ENCODE measurements around the gene INPP4A.

The INPP4A gene

GRCh38 chr2:98502556-98503335, 58.1 kb downstream of the INPP4A start:
- no peak for TF ChIP-seq OSR1 (CRISPR knock-in tag; IDR thresholded peaks at IDR 0.05)
- no peak for TF ChIP-seq ZNF8 (CRISPR knock-in tag; IDR thresholded peaks at IDR 0.05)
- TF ChIP-seq ESRRG (CRISPR knock-in tag; IDR thresholded peaks at IDR 0.05): no peak
- TF ChIP-seq, protein P1, sequence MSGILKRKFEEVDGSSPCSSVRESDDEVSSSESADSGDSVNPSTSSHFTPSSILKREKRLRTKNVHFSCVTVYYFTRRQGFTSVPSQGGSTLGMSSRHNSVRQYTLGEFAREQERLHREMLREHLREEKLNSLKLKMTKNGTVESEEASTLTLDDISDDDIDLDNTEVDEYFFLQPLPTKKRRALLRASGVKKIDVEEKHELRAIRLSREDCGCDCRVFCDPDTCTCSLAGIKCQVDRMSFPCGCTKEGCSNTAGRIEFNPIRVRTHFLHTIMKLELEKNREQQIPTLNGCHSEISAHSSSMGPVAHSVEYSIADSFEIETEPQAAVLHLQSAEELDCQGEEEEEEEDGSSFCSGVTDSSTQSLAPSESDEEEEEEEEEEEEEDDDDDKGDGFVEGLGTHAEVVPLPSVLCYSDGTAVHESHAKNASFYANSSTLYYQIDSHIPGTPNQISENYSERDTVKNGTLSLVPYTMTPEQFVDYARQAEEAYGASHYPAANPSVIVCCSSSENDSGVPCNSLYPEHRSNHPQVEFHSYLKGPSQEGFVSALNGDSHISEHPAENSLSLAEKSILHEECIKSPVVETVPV (CRISPR knock-in tag; IDR thresholded peaks at IDR 0.05): no peak
- TF ChIP-seq PATZ1 (CRISPR knock-in tag; IDR thresholded peaks at IDR 0.05; ENCODE audit: borderline replicate concordance): no peak
- no peak for TF ChIP-seq RARB (CRISPR knock-in tag; IDR thresholded peaks at IDR 0.05)
- TF ChIP-seq SNAI2 (CRISPR knock-in tag; IDR thresholded peaks at IDR 0.05): no peak
- TF ChIP-seq POU6F1 (CRISPR knock-in tag; IDR thresholded peaks at IDR 0.05; ENCODE audit: borderline replicate concordance, low read depth): no peak
- no peak for TF ChIP-seq CSDC2 (CRISPR knock-in tag; IDR thresholded peaks at IDR 0.05)
- TF ChIP-seq TCF4 (CRISPR knock-in tag; IDR thresholded peaks at IDR 0.05; ENCODE audit: borderline replicate concordance): no peak
- TF ChIP-seq ARNTL (CRISPR knock-in tag; IDR thresholded peaks at IDR 0.05; ENCODE audit: borderline replicate concordance, low read depth): no peak
- TF ChIP-seq ZNF565 (CRISPR knock-in tag; conservative IDR thresholded peaks at IDR 0.05; ENCODE audit: low read depth): no peak
- no peak for TF ChIP-seq ZNF70 (CRISPR knock-in tag; IDR thresholded peaks at IDR 0.05)
- TF ChIP-seq GLIS3 (CRISPR knock-in tag; IDR thresholded peaks at IDR 0.05): no peak
- no peak for TF ChIP-seq ZFP3 (CRISPR knock-in tag; IDR thresholded peaks at IDR 0.05)
- TF ChIP-seq ZFP30 (CRISPR knock-in tag; IDR thresholded peaks at IDR 0.05): no peak
- TF ChIP-seq ISL1 (CRISPR knock-in tag; IDR thresholded peaks at IDR 0.05): no peak
- no peak for TF ChIP-seq BACH2 (CRISPR knock-in tag; IDR thresholded peaks at IDR 0.05; ENCODE audit: borderline replicate concordance)
- ATAC-seq: peak; percentile 73

- ATAC-seq: no peak
- TF ChIP-seq CSDC2 (CRISPR knock-in tag; IDR thresholded peaks at IDR 0.05) (no peak), ZNF70 (CRISPR knock-in tag; IDR thresholded peaks at IDR 0.05) (no peak), PPARA (CRISPR knock-in tag; IDR thresholded peaks at IDR 0.05; ENCODE audit: borderline replicate concordance) (no peak), ISL1 (CRISPR knock-in tag; IDR thresholded peaks at IDR 0.05) (no peak), ZFP30 (CRISPR knock-in tag; IDR thresholded peaks at IDR 0.05) (no peak), SNAI2 (CRISPR knock-in tag; IDR thresholded peaks at IDR 0.05) (no peak), ARNTL (CRISPR knock-in tag; IDR thresholded peaks at IDR 0.05; ENCODE audit: borderline replicate concordance, low read depth) (no peak), TCF4 (CRISPR knock-in tag; IDR thresholded peaks at IDR 0.05; ENCODE audit: borderline replicate concordance) (no peak), BACH2 (CRISPR knock-in tag; IDR thresholded peaks at IDR 0.05; ENCODE audit: borderline replicate concordance) (no peak), GLIS3 (CRISPR knock-in tag; IDR thresholded peaks at IDR 0.05) (no peak), OSR1 (CRISPR knock-in tag; IDR thresholded peaks at IDR 0.05) (no peak), TOX (CRISPR knock-in tag; IDR thresholded peaks at IDR 0.05; ENCODE audit: borderline replicate concordance) (no peak), ZC3H10 (CRISPR knock-in tag; IDR thresholded peaks at IDR 0.05) (no peak)
- TF ChIP-seq, protein P1 (CRISPR knock-in tag; IDR thresholded peaks at IDR 0.05): no peak
- TF ChIP-seq, protein P2, sequence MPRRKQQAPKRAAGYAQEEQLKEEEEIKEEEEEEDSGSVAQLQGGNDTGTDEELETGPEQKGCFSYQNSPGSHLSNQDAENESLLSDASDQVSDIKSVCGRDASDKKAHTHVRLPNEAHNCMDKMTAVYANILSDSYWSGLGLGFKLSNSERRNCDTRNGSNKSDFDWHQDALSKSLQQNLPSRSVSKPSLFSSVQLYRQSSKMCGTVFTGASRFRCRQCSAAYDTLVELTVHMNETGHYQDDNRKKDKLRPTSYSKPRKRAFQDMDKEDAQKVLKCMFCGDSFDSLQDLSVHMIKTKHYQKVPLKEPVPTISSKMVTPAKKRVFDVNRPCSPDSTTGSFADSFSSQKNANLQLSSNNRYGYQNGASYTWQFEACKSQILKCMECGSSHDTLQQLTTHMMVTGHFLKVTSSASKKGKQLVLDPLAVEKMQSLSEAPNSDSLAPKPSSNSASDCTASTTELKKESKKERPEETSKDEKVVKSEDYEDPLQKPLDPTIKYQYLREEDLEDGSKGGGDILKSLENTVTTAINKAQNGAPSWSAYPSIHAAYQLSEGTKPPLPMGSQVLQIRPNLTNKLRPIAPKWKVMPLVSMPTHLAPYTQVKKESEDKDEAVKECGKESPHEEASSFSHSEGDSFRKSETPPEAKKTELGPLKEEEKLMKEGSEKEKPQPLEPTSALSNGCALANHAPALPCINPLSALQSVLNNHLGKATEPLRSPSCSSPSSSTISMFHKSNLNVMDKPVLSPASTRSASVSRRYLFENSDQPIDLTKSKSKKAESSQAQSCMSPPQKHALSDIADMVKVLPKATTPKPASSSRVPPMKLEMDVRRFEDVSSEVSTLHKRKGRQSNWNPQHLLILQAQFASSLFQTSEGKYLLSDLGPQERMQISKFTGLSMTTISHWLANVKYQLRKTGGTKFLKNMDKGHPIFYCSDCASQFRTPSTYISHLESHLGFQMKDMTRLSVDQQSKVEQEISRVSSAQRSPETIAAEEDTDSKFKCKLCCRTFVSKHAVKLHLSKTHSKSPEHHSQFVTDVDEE (CRISPR knock-in tag; IDR thresholded peaks at IDR 0.05): no peak
- TF ChIP-seq, protein P3, sequence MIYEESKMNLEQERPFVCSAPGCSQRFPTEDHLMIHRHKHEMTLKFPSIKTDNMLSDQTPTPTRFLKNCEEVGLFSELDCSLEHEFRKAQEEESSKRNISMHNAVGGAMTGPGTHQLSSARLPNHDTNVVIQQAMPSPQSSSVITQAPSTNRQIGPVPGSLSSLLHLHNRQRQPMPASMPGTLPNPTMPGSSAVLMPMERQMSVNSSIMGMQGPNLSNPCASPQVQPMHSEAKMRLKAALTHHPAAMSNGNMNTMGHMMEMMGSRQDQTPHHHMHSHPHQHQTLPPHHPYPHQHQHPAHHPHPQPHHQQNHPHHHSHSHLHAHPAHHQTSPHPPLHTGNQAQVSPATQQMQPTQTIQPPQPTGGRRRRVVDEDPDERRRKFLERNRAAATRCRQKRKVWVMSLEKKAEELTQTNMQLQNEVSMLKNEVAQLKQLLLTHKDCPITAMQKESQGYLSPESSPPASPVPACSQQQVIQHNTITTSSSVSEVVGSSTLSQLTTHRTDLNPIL (CRISPR knock-in tag; IDR thresholded peaks at IDR 0.05; ENCODE audit: low read depth): no peak
These were observed 58.9 kb downstream of the INPP4A start for GRCh38 chr2:98503481-98504105.

Data from SK-N-SH treated with all-trans-retinoic acid at 6 μM for 48 hours (cell line).